Body of pancreas (tissue), 4 donors: ENCODE measurements around the gene TMEFF2.

ENCODE experiments used
- POLR2A ChIP-seq, 3 donors: fragments of 450-650 bp; IDR thresholded peaks; one replicate each; pipeline ENCODE4 v1.6.1; 2016; ENCODE audit warnings: antibody characterized with exemption in 3 of 3, mild to moderate bottlenecking in 2 of 3
- TF ChIP-seq, protein P1 (sequence below), 7 experiments: fragments of 450-650 bp in 4 of 7; fragments of 200-600 bp in 3 of 7; sonication (generic) in 3 of 7; IDR thresholded peaks; one replicate each; pipeline ENCODE4 v1.5.1; 2016 to 2019; ENCODE audit warnings: antibody characterized with exemption in 7 of 7

DNA sequence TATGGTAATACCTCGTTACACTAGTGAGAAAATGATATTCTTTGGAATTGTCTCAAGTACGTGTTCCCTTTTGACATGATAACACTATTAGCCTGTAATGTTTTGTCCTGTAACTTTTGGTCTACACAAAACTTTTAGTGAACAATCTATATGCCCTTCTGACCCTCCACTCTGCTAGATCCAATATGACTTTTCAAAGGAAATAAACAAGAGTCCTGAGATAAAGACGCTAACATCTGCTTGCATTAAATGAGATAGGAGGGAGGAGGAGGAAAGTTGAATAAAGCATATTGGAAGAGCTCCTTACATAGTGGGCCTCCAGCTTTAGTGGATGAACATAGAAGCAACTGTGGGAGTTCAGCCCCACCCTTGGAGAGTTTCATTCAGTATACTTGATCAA lies 264.5 kb downstream of the TMEFF2 start:
- TF ChIP-seq, protein P1, sequence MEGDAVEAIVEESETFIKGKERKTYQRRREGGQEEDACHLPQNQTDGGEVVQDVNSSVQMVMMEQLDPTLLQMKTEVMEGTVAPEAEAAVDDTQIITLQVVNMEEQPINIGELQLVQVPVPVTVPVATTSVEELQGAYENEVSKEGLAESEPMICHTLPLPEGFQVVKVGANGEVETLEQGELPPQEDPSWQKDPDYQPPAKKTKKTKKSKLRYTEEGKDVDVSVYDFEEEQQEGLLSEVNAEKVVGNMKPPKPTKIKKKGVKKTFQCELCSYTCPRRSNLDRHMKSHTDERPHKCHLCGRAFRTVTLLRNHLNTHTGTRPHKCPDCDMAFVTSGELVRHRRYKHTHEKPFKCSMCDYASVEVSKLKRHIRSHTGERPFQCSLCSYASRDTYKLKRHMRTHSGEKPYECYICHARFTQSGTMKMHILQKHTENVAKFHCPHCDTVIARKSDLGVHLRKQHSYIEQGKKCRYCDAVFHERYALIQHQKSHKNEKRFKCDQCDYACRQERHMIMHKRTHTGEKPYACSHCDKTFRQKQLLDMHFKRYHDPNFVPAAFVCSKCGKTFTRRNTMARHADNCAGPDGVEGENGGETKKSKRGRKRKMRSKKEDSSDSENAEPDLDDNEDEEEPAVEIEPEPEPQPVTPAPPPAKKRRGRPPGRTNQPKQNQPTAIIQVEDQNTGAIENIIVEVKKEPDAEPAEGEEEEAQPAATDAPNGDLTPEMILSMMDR (IDR thresholded peaks at IDR 0.05): no peak
- no peak for TF ChIP-seq POLR2A (IDR thresholded peaks at IDR 0.05)
